MM.1S (cell line): ENCODE measurements around the gene NEURL3.

Source experiments
- EZH2 ChIP-seq: fragments of 300-600 bp; sonication (generic); optimal IDR thresholded peaks from 2 replicates; pipeline ENCODE3; 2017; ENCODE audit warnings: low read depth, mild to moderate bottlenecking, antibody characterized with exemption, low read length, mixed read lengths
- EZH2phosphoT487 ChIP-seq: fragments of 300-600 bp; sonication (generic); IDR thresholded peaks from 2 replicates; pipeline ENCODE4 v1.6.1; 2018; ENCODE audit warnings: antibody characterized with exemption, low read length
- TF ChIP-seq, protein P1 (sequence below): fragments of 300-600 bp; sonication (generic); IDR thresholded peaks from 2 replicates; pipeline ENCODE4 v1.5.1; 2016; ENCODE audit warnings: antibody characterized with exemption, low read length, mixed read lengths

DNA sequence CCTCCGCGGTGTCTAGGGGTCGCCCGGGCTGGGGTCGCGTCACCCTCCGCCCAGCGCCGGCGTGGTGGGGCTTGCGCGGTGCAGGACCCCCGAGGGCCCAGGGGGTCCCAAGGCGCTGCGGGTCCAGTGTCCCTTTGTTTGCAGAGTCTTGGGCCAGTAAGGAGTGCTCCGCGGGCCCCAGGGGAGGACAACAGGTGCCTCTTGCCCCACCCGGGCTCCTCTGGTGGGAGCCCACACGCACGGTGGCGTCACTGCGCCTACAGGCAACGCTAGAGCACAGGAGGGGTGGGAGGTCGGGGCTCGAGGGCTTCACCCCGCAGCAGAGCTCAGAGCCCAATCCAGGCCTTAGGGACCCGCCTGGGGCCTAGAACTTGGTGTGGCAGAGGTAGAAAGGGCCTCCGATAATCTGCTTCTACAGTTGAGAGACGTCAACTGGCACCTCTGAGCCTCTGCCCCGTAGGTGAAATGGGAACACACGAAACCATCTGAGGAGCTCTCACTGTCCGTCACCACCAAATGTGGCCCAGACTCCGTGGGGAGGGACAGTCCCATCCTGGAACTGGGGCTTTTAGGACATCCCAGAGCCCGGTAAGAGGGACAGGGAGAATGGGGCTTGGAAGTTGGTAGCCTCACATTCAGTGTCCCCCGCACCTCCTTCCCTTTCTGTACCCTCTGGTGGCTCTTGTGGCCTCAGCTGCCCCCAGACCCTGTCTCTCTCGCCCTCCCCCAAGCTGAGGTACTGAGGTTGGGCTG, 32.8 kb upstream of the NEURL3 start:
- TF ChIP-seq, protein P1, sequence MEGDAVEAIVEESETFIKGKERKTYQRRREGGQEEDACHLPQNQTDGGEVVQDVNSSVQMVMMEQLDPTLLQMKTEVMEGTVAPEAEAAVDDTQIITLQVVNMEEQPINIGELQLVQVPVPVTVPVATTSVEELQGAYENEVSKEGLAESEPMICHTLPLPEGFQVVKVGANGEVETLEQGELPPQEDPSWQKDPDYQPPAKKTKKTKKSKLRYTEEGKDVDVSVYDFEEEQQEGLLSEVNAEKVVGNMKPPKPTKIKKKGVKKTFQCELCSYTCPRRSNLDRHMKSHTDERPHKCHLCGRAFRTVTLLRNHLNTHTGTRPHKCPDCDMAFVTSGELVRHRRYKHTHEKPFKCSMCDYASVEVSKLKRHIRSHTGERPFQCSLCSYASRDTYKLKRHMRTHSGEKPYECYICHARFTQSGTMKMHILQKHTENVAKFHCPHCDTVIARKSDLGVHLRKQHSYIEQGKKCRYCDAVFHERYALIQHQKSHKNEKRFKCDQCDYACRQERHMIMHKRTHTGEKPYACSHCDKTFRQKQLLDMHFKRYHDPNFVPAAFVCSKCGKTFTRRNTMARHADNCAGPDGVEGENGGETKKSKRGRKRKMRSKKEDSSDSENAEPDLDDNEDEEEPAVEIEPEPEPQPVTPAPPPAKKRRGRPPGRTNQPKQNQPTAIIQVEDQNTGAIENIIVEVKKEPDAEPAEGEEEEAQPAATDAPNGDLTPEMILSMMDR: no peak
- TF ChIP-seq EZH2 (no peak), EZH2phosphoT487 (no peak)
